ENCODE results near the gene AZIN2. TPM values are rescaled to one million over a fixed set of nuclear protein-coding genes. Genes with fewer than 3 reads are reported as not detected.

The AZIN2 gene
- total RNA-seq, 1 donor from 2014 or later = 15.1 TPM

- Mint-ChIP-seq H3K9me3 (no peaks in the 10 kb centered on the region), H3K4me3 (peak overlapping the region; percentile 90), H3K27me3 (ENCODE audit: low read depth) (no peaks in the 10 kb centered on the region), H3K4me1 (peaks cover 17% of the 10 kb centered on the region), H3K27ac (peak overlapping the region; percentile 95), H3K36me3 (peaks cover 3% of the 10 kb centered on the region)
- TF ChIP-seq CTCF (IDR thresholded peaks at IDR 0.05; ENCODE audit: unreplicated experiment) = peak; percentile 91
- DNase-seq (ENCODE audit: low spot score in 2 of 2, unreplicated experiment in 2 of 2) = peak; percentile 88 to 95
Measured at GRCh38 chr1:33127001-33127823, 46.3 kb downstream of the AZIN2 start.

- Mint-ChIP-seq H3K36me3 (peaks cover 3% of the 10 kb centered on the region), H3K4me1 (peaks cover 17% of the 10 kb centered on the region), H3K27me3 (ENCODE audit: low read depth) (no peaks in the 10 kb centered on the region), H3K9me3 (no peaks in the 10 kb centered on the region), H3K27ac (no peak overlapping the region), H3K4me3 (no peak overlapping the region)
- no peak for TF ChIP-seq CTCF (IDR thresholded peaks at IDR 0.05; ENCODE audit: unreplicated experiment)
- DNase-seq (ENCODE audit: low spot score in 2 of 2, unreplicated experiment in 2 of 2) = no peak
Measured at GRCh38 chr1:33128781-33129180, 47.8 kb downstream of the AZIN2 start.

GRCh38 chr1:33130297-33130696 is 49.3 kb downstream of the AZIN2 start:
- TF ChIP-seq CTCF (IDR thresholded peaks at IDR 0.05; ENCODE audit: unreplicated experiment) = no peak
- Mint-ChIP-seq H3K27ac (no peak overlapping the region), H3K27me3 (ENCODE audit: low read depth) (no peaks in the 10 kb centered on the region), H3K9me3 (no peaks in the 10 kb centered on the region), H3K4me1 (peaks cover 17% of the 10 kb centered on the region), H3K4me3 (no peak overlapping the region), H3K36me3 (peaks cover 2% of the 10 kb centered on the region)
- DNase-seq (ENCODE audit: low spot score in 2 of 2, unreplicated experiment in 2 of 2) = no peak

- H3K4me3 Mint-ChIP-seq = no peak overlapping the region
- H3K9me3 Mint-ChIP-seq = no peaks in the 10 kb centered on the region
- no peak overlapping the region for H3K27ac Mint-ChIP-seq
- H3K27me3 Mint-ChIP-seq (ENCODE audit: low read depth) = no peaks in the 10 kb centered on the region
- no peaks in the 10 kb centered on the region for H3K36me3 Mint-ChIP-seq
- no peak for TF ChIP-seq CTCF (IDR thresholded peaks at IDR 0.05; ENCODE audit: unreplicated experiment)
- DNase-seq (ENCODE audit: low spot score in 2 of 2, unreplicated experiment in 2 of 2) = no peak
- peaks cover 11% of the 10 kb centered on the region for H3K4me1 Mint-ChIP-seq
Measured at GRCh38 chr1:33131191-33131590, 50.2 kb downstream of the AZIN2 start.

- Mint-ChIP-seq H3K4me3 (no peak overlapping the region), H3K36me3 (no peaks in the 10 kb centered on the region), H3K9me3 (no peaks in the 10 kb centered on the region), H3K4me1 (peaks cover 2% of the 10 kb centered on the region), H3K27ac (no peak overlapping the region), H3K27me3 (ENCODE audit: low read depth) (no peaks in the 10 kb centered on the region)
- TF ChIP-seq CTCF (IDR thresholded peaks at IDR 0.05; ENCODE audit: unreplicated experiment) = no peak
- no peak for DNase-seq (ENCODE audit: low spot score in 2 of 2, unreplicated experiment in 2 of 2)
Measured at GRCh38 chr1:33132549-33132948, 51.6 kb downstream of the AZIN2 start.
